ENCODE measurements around the gene RAMP2. TPM values are rescaled to one million over a fixed set of nuclear protein-coding genes. Genes with fewer than 3 reads are reported as not detected.

Gene RAMP2
- total RNA-seq, 1 donor from 2014 or later: 80.5 TPM

DNA sequence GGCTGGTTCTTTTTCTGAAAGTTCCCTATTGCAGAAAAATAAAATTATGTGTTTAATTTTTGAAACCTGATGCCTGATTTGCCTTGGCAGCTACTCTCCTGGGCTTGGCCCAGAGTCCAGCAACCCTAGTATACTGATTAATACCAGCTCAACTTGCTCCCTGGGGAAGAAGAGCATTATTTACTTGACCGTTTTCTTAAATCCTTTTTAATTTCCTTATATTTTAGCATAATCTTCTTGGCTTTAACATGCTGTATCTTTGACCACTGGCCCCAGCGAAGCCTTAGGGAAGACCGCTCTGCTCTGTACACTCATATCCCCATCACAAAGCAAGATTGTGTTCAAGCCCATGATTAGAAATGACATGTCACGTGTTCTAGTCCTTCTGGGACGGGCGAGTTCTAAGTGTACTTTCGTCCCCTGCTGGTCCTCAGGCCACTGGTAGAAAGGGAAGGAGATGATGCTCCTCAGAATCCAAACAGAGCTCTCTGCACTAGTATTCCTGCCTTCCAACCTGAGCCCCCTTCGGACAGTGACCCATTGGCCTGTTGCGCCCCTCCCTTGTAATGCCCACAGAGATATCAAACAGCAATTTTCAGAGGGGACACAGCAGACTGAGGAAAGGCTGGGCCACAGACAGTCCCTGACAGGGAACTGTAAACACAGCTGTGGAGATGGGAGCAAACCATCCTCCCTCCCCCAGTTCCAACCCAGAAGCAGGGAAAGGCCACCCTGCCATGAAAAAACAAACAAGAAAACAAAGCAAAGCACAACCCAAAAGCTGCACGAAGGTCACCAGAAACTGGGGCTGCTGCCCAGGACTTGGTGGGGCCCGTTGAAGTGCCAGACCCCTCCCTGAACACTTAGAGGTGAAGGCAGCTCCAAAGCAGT lies 11.9 kb upstream of the RAMP2 start:
- Histone ChIP-seq H3K27me3 (no peaks in the 10 kb centered on the region), H3K4me1 (peaks cover 0 to 5% of the 10 kb centered on the region in 2 donors), H3K27ac (peak overlapping the region in 1 of 2 donors; percentile 44), H3K9me3 (no peaks in the 10 kb centered on the region), H3K36me3 (no peaks in the 10 kb centered on the region), H3K4me3 (no peak overlapping the region)
- TF ChIP-seq, protein P1, sequence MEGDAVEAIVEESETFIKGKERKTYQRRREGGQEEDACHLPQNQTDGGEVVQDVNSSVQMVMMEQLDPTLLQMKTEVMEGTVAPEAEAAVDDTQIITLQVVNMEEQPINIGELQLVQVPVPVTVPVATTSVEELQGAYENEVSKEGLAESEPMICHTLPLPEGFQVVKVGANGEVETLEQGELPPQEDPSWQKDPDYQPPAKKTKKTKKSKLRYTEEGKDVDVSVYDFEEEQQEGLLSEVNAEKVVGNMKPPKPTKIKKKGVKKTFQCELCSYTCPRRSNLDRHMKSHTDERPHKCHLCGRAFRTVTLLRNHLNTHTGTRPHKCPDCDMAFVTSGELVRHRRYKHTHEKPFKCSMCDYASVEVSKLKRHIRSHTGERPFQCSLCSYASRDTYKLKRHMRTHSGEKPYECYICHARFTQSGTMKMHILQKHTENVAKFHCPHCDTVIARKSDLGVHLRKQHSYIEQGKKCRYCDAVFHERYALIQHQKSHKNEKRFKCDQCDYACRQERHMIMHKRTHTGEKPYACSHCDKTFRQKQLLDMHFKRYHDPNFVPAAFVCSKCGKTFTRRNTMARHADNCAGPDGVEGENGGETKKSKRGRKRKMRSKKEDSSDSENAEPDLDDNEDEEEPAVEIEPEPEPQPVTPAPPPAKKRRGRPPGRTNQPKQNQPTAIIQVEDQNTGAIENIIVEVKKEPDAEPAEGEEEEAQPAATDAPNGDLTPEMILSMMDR (IDR thresholded peaks at IDR 0.05): no peak
- intact Hi-C loops (cut with DNase I): no loop called here
- no peak for DNase-seq (ENCODE audit: low spot score in 2 of 2)

GRCh38 chr17:42750739-42751344 lies 10.2 kb upstream of the RAMP2 start:
- DNase-seq (ENCODE audit: low spot score in 2 of 2): no peak
- Histone ChIP-seq H3K27ac (peak overlapping the region; percentile 13 to 37), H3K27me3 (no peaks in the 10 kb centered on the region), H3K9me3 (no peaks in the 10 kb centered on the region), H3K4me3 (no peak overlapping the region), H3K4me1 (no peaks in the 10 kb centered on the region), H3K36me3 (no peaks in the 10 kb centered on the region)
- TF ChIP-seq, protein P1 (IDR thresholded peaks at IDR 0.05): no peak
- intact Hi-C loops (cut with DNase I): no loop called here

GRCh38 chr17:42751628-42752027 lies 9.4 kb upstream of the RAMP2 start:
- intact Hi-C loops (cut with DNase I): no loop called here

GRCh38 chr17:42754782-42755181 lies 6.2 kb upstream of the RAMP2 start:
- Histone ChIP-seq H3K4me3 (no peak overlapping the region), H3K36me3 (no peaks in the 10 kb centered on the region), H3K27ac (no peak overlapping the region), H3K9me3 (no peaks in the 10 kb centered on the region), H3K4me1 (no peaks in the 10 kb centered on the region), H3K27me3 (no peaks in the 10 kb centered on the region)
- intact Hi-C loops (cut with DNase I): no loop called here
- TF ChIP-seq, protein P1 (IDR thresholded peaks at IDR 0.05): no peak
- peak in 1 of 2 donors; percentile 71 for DNase-seq (ENCODE audit: low spot score in 2 of 2)

More at GRCh38 chr17:42751628-42752027, 9.4 kb upstream of the RAMP2 start:
- H3K27me3 ChIP-seq: no peaks in the 10 kb centered on the region
- DNase-seq (ENCODE audit: low spot score in 2 of 2): no peak
- TF ChIP-seq, protein P1 (IDR thresholded peaks at IDR 0.05): no peak
- no peaks in the 10 kb centered on the region for H3K36me3 ChIP-seq
- no peak overlapping the region for H3K27ac ChIP-seq
- H3K4me3 ChIP-seq: no peak overlapping the region
- no peaks in the 10 kb centered on the region for H3K4me1 ChIP-seq
- no peaks in the 10 kb centered on the region for H3K9me3 ChIP-seq

- DNase-seq (ENCODE audit: low spot score in 2 of 2): no peak
- Histone ChIP-seq H3K36me3 (no peaks in the 10 kb centered on the region), H3K9me3 (no peaks in the 10 kb centered on the region), H3K27me3 (peaks cover 13% of the 10 kb centered on the region), H3K4me1 (peaks cover 8 to 10% of the 10 kb centered on the region in 2 donors), H3K4me3 (peak overlapping the region in 1 of 2 donors; percentile 78), H3K27ac (peak overlapping the region in 1 of 2 donors; percentile 30)
- TF ChIP-seq, protein P1 (IDR thresholded peaks at IDR 0.05): no peak
- intact Hi-C loops (cut with DNase I): no loop called here
Observed at GRCh38 chr17:42759982-42760651, 910 bp upstream of the RAMP2 start.
